Caco-2 (cell line): ENCODE measurements around the gene SEPTIN3. TPM values are rescaled to one million over a fixed set of nuclear protein-coding genes. Genes with fewer than 3 reads are reported as not detected.

Source experiments
- BruUV-seq: library from RNA; stranded (reverse); fragments of 400-500 nt; replicated peaks from 2 replicates; lab custom pipeline; 2021; lab: Mats Ljungman, UMichigan
- CTCF ChIA-PET: fragments of 300-600 bp; sonication (Branson Sonifier 250); formaldehyde crosslinking; loops from one replicate; lab custom pipeline; 2022; ENCODE audit warnings: antibody characterized with exemption; lab: Charles Lee
- POLR2A ChIA-PET: fragments of 300-600 bp; sonication (Branson Sonifier 250); formaldehyde crosslinking; loops from one replicate; lab custom pipeline; 2022; ENCODE audit warnings: antibody characterized with exemption; lab: Charles Lee
- DNase-seq, 2 experiments: peaks; one replicate each; pipeline versions ENCODE4 v3.0.0 to v3.0.0-alpha.2; 2020 to 2022
- H3K27me3 ChIP-seq: replicated peaks from 2 replicates; pipeline ENCODE4 v1.6.0; 2011; ENCODE audit warnings: low read length; ENCODE audit not compliant: control insufficient read depth, insufficient read depth
- H3K36me3 ChIP-seq: 2 replicates; pipeline ENCODE4 v1.5.1; 2011; ENCODE audit warnings: low read length; ENCODE audit not compliant: control insufficient read depth, insufficient read depth
- H3K4me1 ChIP-seq: fragments of 250-450 bp; sonication (Bioruptor Pico); 2 replicates; pipeline ENCODE4 v1.5.1; 2020; ENCODE audit warnings: mild to moderate bottlenecking
- H3K4me3 ChIP-seq: 2 replicates; pipeline ENCODE4 v1.5.1; 2011; ENCODE audit warnings: low read depth, mild to moderate bottlenecking, control low read depth, low read length
- H3K9me3 ChIP-seq: fragments of 250-450 bp; sonication (Bioruptor Pico); 2 replicates; pipeline ENCODE4 v1.5.1; 2020; ENCODE audit warnings: mild to moderate bottlenecking, moderate library complexity
- H3K27ac Mint-ChIP-seq: one replicate; pipeline ENCODE4 v1.8.0; 2022; ENCODE audit warnings: mixed read lengths; ENCODE audit not compliant: unreplicated experiment
- H3K27me3 Mint-ChIP-seq: one replicate; pipeline ENCODE4 v1.8.0; 2022; ENCODE audit warnings: mixed read lengths; ENCODE audit not compliant: insufficient read depth, unreplicated experiment
- H3K36me3 Mint-ChIP-seq: one replicate; pipeline ENCODE4 v1.8.0; 2022; ENCODE audit warnings: mild to moderate bottlenecking, mixed read lengths; ENCODE audit not compliant: insufficient read depth, unreplicated experiment
- H3K4me1 Mint-ChIP-seq: one replicate; pipeline ENCODE4 v1.8.0; 2022; ENCODE audit warnings: low read depth, mixed read lengths; ENCODE audit not compliant: unreplicated experiment
- H3K4me3 Mint-ChIP-seq: one replicate; pipeline ENCODE4 v1.8.0; 2022; ENCODE audit warnings: mild to moderate bottlenecking, moderate library complexity, mixed read lengths; ENCODE audit not compliant: unreplicated experiment
- H3K9me3 Mint-ChIP-seq: one replicate; pipeline ENCODE4 v1.8.0; 2022; ENCODE audit warnings: mixed read lengths; ENCODE audit not compliant: unreplicated experiment
- CTCF ChIP-seq, 2 experiments: fragments of 200-600 bp in 1 of 2; IDR thresholded peaks; 1 replicate in 1 of 2; 2 replicates in 1 of 2; pipeline versions ENCODE4 v1.5.1 to v1.8.0; 2011 to 2022; ENCODE audit warnings: antibody characterized with exemption in 1 of 2, control low read depth in 1 of 2, inconsistent platforms in 1 of 2, low read depth in 1 of 2, low read length in 1 of 2, mild to moderate bottlenecking in 1 of 2, moderate library complexity in 1 of 2; ENCODE audit not compliant: insufficient read depth in 1 of 2, severe bottlenecking in 1 of 2, unreplicated experiment in 1 of 2
- intact Hi-C: fragments of 100-400 bp; cut with micrococcal nuclease; formaldehyde crosslinking; loops from one replicate; pipeline ENCODE4 v1.10.0; 2022; ENCODE audit not compliant: unreplicated experiment
- total RNA-seq: library from RNA; stranded (reverse); gene quantifications from 2 replicates; pipeline ENCODE4 v1.2.3, GENCODE V29; 2022

The SEPTIN3 gene
- total RNA-seq, 1 experiment from 2014 or later = 2.2 TPM

GRCh38 chr22:41989246-41989645 lies 20.0 kb downstream of the SEPTIN3 start:
- ChIA-PET CTCF (no interaction called here), POLR2A (no interaction called here)
- H3K27ac Mint-ChIP-seq = no peak overlapping the region
- TF ChIP-seq CTCF (IDR thresholded peaks at IDR 0.05; ENCODE audit: insufficient read depth in 1 of 2, low read depth in 1 of 2, low read length in 1 of 2, severe bottlenecking in 1 of 2, unreplicated experiment in 1 of 2) = no peak
- peak in 1 of 2 experiments; percentile 5 for DNase-seq
- H3K27me3 Mint-ChIP-seq = no peaks in the 10 kb centered on the region
- no peaks in the 10 kb centered on the region for H3K9me3 Mint-ChIP-seq
- no peaks in the 10 kb centered on the region for H3K36me3 ChIP-seq
- H3K4me3 Mint-ChIP-seq = no peak overlapping the region
- H3K4me3 ChIP-seq = no peak overlapping the region
- no TSS peak for BruUV-seq
- intact Hi-C loops = no loop called here
- no peaks in the 10 kb centered on the region for H3K27me3 ChIP-seq
- no peaks in the 10 kb centered on the region for H3K4me1 Mint-ChIP-seq
- no peaks in the 10 kb centered on the region for H3K9me3 ChIP-seq
- H3K4me1 ChIP-seq = no peaks in the 10 kb centered on the region
- H3K36me3 Mint-ChIP-seq = no peaks in the 10 kb centered on the region

- Mint-ChIP-seq H3K27ac (no peak overlapping the region), H3K4me3 (no peak overlapping the region), H3K27me3 (no peaks in the 10 kb centered on the region), H3K36me3 (no peaks in the 10 kb centered on the region), H3K4me1 (no peaks in the 10 kb centered on the region), H3K9me3 (no peaks in the 10 kb centered on the region)
- no peaks in the 10 kb centered on the region for H3K27me3 ChIP-seq
- POLR2A ChIA-PET = no interaction called here
- no peaks in the 10 kb centered on the region for H3K4me1 ChIP-seq
- CTCF ChIA-PET = no interaction called here
- BruUV-seq = no TSS peak
- H3K36me3 ChIP-seq = no peaks in the 10 kb centered on the region
- no peak overlapping the region for H3K4me3 ChIP-seq
- no peak for TF ChIP-seq CTCF (IDR thresholded peaks at IDR 0.05; ENCODE audit: insufficient read depth in 1 of 2, low read depth in 1 of 2, low read length in 1 of 2, severe bottlenecking in 1 of 2, unreplicated experiment in 1 of 2)
- no peaks in the 10 kb centered on the region for H3K9me3 ChIP-seq
- intact Hi-C loops = no loop called here
- no peak for DNase-seq
Measured at GRCh38 chr22:41991111-41991510, 21.9 kb downstream of the SEPTIN3 start.

- H3K27me3 ChIP-seq = no peaks in the 10 kb centered on the region
- H3K4me1 Mint-ChIP-seq = no peaks in the 10 kb centered on the region
- no peak for DNase-seq
- H3K4me3 Mint-ChIP-seq = no peak overlapping the region
- no peaks in the 10 kb centered on the region; the same call in 1 of the 2 replicates for H3K4me1 ChIP-seq
- H3K27ac Mint-ChIP-seq = no peak overlapping the region
- no peak overlapping the region for H3K4me3 ChIP-seq
- TF ChIP-seq CTCF (IDR thresholded peaks at IDR 0.05; ENCODE audit: insufficient read depth in 1 of 2, low read depth in 1 of 2, low read length in 1 of 2, severe bottlenecking in 1 of 2, unreplicated experiment in 1 of 2) = no peak
- CTCF ChIA-PET = no interaction called here
- BruUV-seq = no TSS peak
- no peaks in the 10 kb centered on the region for H3K36me3 ChIP-seq
- no peaks in the 10 kb centered on the region for H3K9me3 Mint-ChIP-seq
- H3K36me3 Mint-ChIP-seq = no peaks in the 10 kb centered on the region
- POLR2A ChIA-PET = no interaction called here
- no peaks in the 10 kb centered on the region for H3K9me3 ChIP-seq
- H3K27me3 Mint-ChIP-seq = peaks cover 4% of the 10 kb centered on the region
- intact Hi-C loops = no loop called here
Measured at GRCh38 chr22:41992496-41992895, 23.3 kb downstream of the SEPTIN3 start.
